ENCODE results near the gene SH3BGRL.

DNA sequence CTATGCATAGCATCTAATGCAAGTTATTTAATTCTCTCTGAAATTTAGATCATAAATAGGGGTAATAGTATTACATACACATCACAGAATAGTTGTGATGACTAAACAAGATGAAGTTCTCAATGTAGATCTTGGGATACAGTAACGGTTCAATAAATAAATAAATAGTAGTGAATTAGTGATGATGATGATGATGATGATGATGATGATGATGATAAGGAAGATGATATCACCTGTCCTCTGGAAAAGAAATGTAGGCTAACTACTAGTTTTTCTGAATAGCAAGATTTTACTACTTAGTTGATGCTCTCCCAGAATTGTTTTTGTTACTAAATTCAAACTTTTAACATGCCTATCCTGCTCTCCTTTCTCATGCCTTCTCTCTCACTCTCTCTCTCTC, 30.3 kb downstream of the SH3BGRL start:
- TF ChIP-seq, protein P1, sequence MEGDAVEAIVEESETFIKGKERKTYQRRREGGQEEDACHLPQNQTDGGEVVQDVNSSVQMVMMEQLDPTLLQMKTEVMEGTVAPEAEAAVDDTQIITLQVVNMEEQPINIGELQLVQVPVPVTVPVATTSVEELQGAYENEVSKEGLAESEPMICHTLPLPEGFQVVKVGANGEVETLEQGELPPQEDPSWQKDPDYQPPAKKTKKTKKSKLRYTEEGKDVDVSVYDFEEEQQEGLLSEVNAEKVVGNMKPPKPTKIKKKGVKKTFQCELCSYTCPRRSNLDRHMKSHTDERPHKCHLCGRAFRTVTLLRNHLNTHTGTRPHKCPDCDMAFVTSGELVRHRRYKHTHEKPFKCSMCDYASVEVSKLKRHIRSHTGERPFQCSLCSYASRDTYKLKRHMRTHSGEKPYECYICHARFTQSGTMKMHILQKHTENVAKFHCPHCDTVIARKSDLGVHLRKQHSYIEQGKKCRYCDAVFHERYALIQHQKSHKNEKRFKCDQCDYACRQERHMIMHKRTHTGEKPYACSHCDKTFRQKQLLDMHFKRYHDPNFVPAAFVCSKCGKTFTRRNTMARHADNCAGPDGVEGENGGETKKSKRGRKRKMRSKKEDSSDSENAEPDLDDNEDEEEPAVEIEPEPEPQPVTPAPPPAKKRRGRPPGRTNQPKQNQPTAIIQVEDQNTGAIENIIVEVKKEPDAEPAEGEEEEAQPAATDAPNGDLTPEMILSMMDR (IDR thresholded peaks at IDR 0.05), result no peak
- TF ChIP-seq POLR2A (IDR thresholded peaks at IDR 0.05), result no peak

Data from right lobe of liver (tissue), 4 donors.